ENCODE measurements around the gene ALDH1A3.

The ALDH1A3 gene

GRCh38 chr15:100902436-100903167, 23.0 kb downstream of the ALDH1A3 start:
- DNase-seq = peak in 1 of 2 donors; percentile 14

GRCh38 chr15:100903168-100903554, 23.5 kb downstream of the ALDH1A3 start:
- DNase-seq = no peak

GRCh38 chr15:100905850-100906249, 26.2 kb downstream of the ALDH1A3 start:
- no peak for DNase-seq

DNA sequence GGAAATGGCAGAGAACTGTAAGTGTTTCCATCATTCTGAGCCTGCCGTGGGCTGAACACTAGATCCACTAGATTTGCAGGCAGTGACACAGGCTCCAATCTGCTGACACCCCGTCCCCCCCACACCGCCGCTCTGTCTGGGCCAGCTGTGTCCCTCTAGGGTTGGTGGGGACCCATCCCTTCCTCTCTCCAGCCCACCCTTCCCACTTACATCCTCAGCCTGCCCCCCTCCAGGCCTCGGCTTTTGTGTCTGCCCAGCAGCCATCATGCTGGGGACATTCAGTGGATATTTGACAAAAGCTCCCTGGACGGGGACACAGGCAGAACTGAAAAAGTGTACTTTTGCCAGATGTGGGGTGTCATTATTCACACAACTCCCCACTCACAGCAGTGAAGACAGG, 28.8 kb downstream of the ALDH1A3 start:
- DNase-seq = no peak

DNA sequence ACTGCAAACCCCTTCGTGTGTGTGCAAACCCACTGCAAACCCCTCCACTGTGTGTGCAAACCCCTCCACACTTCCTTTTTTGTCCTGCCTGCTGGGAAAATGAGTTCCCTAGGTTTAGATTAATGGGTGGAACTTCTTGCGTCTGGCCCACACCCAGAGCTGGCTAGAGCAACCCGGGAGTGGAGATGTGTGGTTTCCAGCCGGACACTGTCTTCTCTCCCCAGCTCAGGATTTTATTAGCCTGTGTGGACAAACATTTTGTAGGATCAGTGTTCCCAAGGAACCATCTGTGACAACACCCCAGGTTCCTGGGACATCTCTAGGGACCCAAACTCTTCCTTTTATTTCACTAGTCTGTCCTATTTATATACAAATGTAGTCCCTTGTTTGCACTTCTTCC, 29.9 kb downstream of the ALDH1A3 start:
- no peak for DNase-seq

DNA sequence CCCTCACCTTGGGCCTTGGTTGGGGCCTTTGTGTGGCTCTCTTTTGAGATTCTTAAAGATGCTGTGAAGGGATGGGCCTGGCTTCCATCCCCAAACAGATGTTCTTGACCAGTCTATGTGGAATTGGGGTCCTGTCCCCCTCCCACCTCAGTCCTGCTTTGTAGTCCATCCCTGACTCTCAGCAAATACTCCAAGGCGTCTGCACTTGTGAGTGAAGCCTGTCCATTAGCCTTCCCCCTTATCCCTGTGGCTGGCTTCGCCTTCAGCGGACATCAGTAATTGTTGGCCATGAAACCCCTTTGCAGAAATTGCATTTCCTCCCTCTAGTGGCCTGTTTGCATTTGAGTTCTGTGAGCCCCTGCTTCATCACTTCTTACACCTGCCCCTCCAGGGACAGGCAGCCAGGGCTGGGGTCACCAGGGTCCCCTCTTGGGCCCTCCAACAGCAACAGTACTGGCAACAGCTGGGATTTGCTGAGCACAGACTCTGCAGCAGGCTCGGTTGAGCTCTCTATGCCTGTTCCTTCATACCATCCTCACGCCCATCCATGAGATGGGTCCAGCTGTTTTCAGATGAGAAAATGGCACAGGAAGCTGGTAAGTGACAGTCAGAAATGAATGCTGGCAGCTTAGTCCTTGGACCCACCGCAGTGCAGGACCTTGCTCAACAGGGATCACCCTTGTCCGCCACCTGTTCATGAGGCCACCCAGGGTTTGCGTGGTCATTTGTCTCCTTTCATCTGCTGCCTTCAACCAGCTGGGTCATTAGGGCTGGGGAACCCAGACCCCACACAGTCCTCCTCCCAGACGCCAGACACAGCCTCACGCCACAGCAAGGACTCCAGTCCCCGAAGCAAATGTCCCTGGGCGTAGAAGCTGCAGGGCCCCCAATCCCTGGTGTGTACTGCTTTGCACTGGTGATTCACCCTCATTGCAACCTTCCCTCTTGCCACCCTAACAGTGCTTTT, 30.6 kb downstream of the ALDH1A3 start:
- no peak for DNase-seq

DNA sequence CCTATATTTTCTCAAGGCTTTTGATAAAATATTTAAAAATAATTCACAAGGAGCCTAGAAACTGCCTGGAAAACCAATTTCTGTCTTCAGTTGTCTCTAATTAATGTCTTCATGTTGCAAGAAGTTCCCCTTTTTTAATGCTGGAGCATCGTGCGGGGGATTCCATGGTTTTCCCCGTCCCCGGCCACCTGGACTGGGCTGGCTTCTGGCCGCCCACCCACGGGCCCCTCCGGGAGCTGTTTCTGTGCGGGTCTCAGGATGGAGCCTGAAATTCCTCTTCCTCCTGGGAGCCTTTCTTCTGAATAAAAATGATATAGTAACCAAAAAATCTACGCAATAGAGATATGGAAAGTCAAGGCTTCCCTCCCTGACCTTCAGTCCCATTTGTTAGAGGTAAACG, 31.5 kb downstream of the ALDH1A3 start:
- no peak for DNase-seq

GRCh38 chr15:100913961-100914360, 34.3 kb downstream of the ALDH1A3 start:
- DNase-seq = no peak

- DNase-seq = no peak
Observed at GRCh38 chr15:100914876-100915275, 35.2 kb downstream of the ALDH1A3 start.

- DNase-seq = peak; percentile 64 to 65
Observed at GRCh38 chr15:100918034-100918689, 38.5 kb downstream of the ALDH1A3 start.

DNA sequence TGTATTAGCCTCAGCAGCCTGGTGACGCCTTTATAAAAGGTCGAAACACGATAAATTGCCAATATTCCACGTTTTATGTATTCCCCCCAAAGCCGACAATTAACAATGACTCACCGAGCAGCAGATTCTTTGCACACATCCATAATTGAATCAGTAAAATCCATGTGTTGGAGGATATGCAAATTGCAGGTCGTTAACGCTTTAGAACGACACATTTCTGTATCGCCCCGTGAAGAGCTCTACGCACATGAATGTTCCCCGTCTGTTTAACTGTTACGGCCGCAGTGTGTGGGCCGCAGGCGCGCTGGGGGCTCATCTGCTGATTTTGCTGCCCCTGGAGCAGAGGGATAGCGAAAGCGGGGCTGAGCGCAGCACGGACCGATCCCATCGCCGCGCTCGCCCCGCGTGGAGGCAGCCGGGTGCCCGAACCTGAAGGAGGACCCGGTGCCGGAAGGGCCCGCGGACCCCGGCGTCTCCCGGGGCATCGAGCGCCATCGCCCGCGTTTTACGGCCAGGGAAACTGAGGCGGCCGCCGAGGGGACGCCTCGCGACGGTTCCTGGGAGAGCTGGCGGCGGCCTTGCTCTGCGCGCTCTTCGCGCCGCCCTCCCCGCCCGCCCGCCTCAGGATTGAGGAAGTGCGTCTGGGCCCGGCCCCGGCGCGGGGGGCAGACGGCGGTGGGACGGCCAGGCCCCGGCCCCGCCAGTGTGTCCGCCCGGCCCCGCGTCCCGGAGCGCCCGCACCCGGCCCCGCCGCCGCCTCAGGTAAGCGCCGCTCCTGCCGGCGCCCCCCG, 39.3 kb downstream of the ALDH1A3 start, which contains the start of gene LRRK1:
TSS of gene LRRK1 (plus strand) at position 668 of the 791 bp plus-strand sequence. CDS start 5,276 bp downstream, outside the sequence.
- peak; percentile 1 to 29 for DNase-seq

DNA sequence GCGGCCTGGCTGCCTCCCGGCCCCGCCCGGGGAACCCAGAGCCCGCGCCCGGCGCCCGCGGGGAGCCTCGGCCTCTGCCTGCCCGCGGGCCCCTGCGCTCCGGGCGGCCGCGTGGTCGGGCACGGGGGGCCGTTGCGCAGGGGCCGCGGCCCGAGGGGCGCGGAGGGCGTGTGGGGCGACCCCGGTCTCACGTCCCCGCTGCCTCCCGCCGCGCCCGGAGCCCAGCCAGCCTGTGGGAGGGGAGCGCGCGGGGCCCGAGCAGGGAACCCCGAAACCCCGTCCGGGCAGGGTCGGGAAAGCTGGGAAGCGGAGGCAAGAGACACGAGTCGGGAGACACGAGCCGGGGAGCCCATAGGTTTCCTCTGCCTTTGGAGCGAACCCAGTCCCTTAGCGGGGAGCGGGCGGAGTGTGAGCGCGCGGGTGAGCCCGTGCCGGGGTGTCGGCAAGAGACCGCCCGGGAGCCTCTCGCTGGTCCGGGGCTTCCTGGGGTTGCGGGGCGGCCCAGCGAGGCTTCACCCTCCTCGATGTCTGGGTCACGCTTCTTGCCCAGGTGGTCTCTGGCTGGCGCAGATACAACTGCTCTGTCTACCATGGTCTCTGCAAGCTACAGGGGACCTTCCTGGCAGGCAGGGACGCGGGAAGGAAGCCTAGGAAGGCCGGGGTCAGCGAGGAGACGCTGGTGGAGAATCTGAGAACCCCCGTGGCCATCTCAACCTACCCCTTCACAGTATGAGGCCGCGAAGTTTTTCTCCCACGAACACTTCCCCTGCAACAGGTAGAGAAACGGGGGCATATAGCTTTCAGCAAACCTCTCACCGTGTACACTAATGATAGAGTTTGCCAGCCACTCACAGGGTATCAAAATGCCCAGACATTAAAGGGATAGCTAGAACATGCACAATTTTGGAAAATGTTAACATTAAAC, 40.1 kb downstream of the ALDH1A3 start:
- no peak for DNase-seq

GRCh38 chr15:100920516-100921135, 41.0 kb downstream of the ALDH1A3 start:
- DNase-seq = no peak

GRCh38 chr15:100922192-100923040, 42.8 kb downstream of the ALDH1A3 start:
- DNase-seq = no peak

DNA sequence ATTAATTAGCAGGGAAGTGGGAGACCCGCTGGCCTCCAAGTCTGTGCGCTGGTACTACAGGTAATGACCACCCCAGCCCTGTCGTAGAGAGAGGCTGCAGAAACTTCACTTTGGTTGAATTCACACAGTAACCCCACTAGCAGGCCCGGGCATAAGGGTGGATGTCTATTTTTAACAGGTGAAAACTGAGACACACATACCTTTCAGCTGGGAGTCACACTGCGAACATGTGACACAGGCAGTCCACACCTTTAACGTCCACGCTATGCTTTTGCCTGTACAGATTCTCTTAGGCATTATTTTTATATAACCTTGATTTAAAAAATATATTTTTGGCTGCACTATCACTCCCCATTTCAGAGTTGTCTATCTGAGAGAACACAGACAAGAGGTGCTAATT, 43.4 kb downstream of the ALDH1A3 start:
- no peak for DNase-seq

DNA sequence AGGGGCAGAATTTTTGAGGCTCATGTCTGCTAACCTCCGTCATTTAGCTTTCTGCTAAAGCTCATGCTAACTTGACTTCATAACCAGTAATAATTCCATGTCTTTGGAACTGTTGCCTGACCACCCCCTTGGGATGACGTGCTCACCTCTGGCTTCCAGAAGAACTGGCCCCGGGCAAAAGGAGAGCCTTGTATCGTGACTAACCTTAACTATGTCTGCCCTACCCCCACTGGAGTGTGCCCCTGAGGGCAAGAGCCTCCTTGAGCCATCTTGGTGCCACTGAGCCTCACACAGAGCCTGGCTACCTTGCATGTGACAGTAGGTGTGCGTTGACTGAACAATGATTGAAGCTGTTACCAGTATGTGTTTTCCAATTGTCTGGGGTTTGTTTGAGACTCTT, 44.3 kb downstream of the ALDH1A3 start:
- no peak for DNase-seq

- DNase-seq = no peak
Observed at GRCh38 chr15:100924436-100924835, 44.8 kb downstream of the ALDH1A3 start.

GRCh38 chr15:100925480-100925879, 45.8 kb downstream of the ALDH1A3 start:
- DNase-seq = no peak

DNA sequence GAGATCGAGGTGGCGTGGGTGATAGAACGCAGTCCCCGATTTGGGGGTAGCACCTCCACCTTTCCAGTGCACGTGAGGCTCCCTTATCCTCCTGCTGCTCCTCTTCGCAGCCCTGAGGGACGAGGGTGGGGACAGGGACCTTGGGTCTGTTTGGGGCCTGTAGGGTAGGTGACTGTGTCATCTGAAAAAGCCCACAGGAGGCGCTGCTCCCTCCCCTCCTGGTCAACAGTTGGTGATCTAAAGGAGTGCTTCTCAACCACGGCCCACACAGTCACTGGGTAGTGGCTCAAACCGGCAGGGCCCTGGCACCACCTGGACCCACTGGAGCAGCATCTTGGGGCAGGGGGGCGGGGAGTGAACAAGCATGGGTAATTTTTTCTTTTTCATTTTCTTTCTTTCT, 46.6 kb downstream of the ALDH1A3 start:
- no peak for DNase-seq
